ENCODE data around the gene NTPCR. TPM values are rescaled to one million over a fixed set of nuclear protein-coding genes. Genes with fewer than 3 reads are reported as not detected.

Gene NTPCR
- polyA plus RNA-seq, 3 donors, result 30.7 to 40.5 (median 39.3) TPM

DNA sequence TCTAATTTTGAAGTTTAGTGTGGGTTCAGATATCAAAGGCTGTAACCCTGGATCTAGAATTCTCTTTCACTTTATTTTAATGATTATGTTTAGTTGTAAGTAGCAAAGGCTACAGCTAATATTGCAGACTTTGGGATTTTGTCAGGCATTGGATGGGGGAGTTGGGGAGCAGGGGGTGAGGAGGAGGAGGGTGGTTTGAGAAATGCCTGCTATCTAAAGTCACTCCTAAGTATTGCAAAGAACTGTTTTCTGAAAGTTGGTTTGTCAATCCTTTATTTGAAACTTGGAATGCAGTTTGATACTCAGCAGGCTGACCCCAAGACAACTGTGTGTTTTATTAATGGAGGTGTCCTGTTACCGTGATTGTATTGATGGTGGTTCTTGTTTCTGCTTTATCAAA lies 1.2 kb downstream of the NTPCR start:
- no peak overlapping the region for H3K27ac ChIP-seq (ENCODE audit: low read depth, low read length)

DNA sequence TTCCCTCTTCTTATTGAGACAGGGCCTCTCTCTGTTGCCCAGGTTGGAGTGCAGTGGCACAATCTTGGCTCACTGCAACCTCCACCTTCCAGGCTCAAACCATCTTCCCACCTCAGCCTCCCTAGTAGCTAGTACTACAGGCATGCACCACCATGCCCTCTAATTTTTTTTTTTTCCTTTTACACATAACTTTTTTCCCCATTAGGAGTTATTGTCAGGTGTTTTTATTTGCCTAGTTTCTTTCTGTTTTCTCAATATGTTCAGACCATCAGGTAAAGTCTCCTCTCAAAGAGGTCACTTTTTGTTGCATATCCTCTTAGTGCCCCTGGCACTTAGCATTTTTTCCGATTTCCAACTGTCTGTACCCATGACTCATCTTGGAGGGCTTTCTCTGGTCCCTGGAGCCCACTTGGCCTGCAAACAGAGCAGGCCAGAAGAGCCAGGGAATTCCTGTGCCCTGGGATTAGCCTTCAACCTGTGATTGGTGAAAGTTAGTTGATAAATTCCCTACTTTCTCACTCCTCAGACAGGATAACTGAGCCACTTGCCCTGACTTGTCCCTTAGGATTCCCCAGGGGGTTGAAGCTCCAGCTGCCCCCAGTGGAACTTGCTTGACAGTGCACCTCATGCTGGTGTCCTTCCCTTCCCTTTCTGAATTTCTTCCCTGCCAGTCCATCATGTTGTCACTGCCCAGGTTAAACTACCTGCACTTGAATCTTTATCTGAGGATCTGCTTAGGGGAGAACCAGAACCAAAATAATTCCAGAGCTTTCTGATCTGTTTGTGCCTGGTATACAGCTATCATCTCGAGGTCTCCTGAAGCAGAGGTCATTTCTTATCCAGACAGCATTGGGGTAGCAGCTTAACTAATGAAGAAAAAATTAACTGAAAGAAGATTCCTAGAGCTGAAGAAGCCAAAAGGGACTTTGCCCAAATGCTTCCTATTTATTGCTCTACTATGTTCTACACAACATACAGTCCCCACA lies 2.4 kb downstream of the NTPCR start:
- no peak overlapping the region for H3K27ac ChIP-seq (ENCODE audit: low read depth, low read length)
- 77 to 93% (median 86%) methylated on average over 2 of the region's 2 CpGs for WGBS, 3 donors

More for the DNA sequence above, 1.2 kb downstream of the NTPCR start:
- WGBS, 3 donors, result 36 to 71% (median 50%) methylated on average over 1 of the region's 1 CpG

DNA sequence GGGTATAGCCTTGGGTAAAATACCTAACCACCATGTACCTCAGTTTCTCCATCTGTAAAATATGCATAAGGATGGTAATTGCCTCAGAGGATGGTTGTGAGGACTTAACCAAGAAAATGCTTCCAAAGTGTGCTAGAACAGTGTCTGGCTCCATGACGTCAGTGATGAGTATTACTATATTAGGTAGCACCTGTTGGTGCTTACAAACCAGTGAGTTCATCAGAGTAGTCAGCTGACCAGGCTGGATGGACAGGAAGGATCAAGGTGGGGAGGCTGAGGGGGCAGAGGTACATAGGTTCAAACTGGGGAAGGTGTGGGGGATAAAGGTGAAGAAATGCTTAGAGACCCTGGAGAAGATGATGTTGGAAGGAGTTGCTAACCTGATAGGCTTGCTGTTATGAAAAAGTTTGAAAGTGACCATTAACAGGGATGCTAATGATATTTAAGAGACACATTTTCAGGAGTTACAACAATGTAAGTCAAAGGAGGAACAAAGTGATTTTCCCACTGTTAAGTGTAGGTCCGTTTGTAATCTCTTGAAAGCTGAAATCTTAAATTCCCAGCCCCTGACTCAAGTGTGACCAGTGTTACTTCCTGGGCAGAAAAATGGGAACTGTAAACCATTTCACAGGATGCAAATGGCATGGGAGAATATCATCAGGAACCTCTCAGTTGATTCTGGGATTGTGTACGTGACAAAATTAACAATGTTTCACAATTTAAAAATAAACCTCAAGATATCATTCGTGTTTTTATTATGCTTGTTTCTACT lies 4.4 kb downstream of the NTPCR start:
- no peak overlapping the region for H3K27ac ChIP-seq (ENCODE audit: low read depth, low read length)
- 82 to 92% (median 89%) methylated on average over 4 of the region's 4 CpGs for WGBS, 3 donors

DNA sequence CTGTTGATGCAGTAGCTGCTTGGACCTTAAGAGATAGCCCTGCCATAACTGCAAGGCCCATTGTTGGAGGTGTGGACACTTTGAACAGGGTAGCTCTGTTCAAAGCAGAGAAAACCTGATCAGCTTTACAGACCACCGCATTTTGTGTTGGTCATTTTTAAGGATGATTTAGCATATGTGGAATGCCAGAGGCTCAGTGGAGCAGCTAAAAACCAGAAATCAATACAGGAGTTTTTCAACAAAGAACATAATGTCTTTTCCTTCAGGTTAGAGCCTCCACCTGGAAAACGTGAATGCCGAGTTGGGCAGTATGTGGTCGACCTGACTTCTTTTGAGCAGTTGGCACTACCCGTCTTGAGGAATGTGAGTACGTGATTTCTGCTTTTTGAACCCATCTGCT lies 5.7 kb downstream of the NTPCR start:
- no peak overlapping the region for H3K27ac ChIP-seq (ENCODE audit: low read depth, low read length)
- 89 to 100% (median 95%) methylated on average over 6 of the region's 6 CpGs for whole genome bisulfite sequencing, 3 donors

DNA sequence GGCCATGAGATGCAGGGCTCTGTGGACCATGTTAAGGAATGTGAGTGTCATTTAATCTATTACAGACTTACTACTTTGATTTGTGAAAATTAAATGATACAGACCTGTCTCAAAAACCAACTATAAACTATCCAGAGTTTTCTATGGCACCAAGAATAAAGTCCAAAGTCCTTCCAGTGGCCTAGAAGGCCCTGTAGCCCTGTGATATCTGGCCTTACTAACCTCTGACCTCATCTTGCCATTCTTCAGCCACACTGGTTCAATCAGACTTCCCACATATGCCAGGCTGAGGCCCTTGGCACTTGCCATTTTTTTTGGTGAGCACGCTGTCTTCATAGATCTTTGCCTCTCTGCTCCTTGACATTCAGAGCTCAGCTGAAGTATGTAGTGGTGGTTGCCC lies 7.7 kb downstream of the NTPCR start:
- no peak overlapping the region for H3K27ac ChIP-seq (ENCODE audit: low read depth, low read length)
- 95 to 98% (median 95%) methylated on average over 1 of the region's 1 CpG for WGBS, 3 donors

DNA sequence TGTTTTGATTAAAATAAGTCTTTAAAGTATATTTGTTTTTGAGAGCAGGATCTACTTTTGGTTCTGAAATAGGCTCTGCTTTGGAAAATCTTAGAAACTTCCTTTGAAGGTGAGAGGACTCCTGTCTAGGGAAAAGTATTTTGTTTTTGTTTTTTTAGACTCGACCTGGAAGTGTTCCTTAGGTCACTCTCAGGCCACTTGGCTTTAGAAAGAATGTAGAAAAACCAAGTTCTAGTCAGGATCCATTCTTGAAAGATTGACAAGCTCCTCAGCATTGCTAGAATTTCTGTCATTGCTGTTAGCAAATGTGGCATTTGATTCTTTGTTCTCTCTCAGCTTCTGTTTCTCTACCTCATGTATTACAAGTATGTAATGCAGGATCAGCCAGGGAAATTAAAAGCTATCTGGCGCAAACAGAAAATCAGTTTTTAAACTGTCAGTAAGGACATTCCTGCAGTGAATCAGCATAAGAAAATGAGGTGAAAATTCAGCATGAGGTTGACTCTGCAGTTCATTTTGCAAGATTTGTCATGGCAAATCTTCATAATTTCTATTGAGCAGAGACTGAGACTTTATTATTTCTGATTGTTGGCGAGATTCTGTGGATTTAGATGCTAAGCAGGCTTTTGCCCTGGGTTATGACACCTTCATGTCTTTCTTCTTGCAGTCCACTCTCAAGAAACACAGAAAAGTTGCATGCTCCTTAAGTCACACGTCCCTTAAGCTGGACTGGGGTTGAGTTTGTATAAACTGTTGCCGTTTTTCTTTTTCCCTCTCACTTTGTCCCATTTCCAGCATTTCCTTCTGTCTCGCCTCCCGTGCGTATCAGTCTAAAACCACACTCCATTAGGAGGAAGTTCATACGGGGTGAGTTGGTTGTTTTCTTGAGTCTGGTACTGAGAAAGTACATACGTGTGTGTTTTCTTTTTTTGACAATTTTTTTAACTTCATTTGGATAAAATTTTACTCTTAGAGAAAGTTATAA lies 12.6 kb downstream of the NTPCR start:
- no peak overlapping the region for H3K27ac ChIP-seq (ENCODE audit: low read depth, low read length)
- WGBS, 3 donors, result 17 to 41% (median 21%) methylated on average over 10 of the region's 10 CpGs

DNA sequence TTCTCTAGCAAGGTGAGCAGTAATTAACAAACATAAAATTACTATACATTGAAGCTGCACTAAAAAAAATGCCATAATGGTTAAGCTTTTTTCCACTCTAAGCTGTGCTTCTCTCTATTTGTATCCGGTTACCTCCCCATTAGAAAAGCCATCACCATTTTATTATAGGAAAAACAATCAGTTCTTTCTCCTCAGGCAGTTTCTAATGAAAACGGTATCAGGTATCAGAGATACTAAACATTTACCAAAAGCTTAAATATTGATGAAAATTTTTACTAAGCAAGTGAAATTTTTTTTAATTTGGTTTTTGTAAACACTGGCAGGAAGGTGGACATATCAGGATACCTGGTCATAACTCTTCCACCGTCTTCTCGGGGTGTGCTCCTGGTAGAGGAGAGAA lies 14.2 kb downstream of the NTPCR start:
- no peak overlapping the region for H3K27ac ChIP-seq (ENCODE audit: low read depth, low read length)
- 90 to 96% (median 95%) methylated on average over 4 of the region's 4 CpGs for WGBS, 3 donors

DNA sequence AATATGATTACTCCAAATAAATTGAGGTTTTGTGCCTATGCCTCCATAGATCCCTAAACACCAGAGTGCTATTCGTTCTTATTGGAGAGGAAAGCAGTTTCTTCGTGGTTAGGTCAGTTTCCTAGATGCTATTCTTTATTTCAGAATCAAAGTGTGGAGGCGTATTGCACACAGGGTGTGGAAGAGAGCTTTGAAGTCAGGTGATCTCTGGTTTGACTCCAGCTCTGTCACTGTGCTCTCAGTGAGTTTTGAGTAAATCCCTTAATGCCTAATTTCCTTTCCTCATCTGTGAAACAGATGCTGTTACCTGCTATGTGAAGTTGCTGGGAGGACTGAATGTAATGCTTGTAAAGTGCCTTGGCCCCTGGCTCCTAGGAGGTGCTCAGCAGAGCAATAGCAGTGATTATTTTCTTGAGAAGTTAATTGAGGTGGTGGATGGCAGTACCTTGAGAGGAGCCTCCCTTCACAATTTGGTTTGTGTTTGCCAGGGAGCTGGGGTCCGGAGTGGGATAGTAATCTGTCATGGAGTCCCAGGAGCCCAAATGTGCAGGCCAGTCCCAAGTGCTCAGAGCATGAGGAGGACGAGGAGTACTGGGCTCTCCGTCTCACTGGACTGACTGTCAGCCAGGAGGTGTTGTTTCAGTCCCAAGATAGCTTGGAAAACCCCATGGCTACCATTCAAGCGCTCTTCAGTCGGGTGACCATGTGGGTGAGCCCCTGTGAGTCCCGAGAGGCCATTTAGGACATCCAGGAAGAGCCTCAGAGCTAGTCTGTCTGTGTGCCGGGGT lies 14.9 kb downstream of the NTPCR start:
- 78 to 93% (median 80%) methylated on average over 10 of the region's 10 CpGs for WGBS, 3 donors
- H3K27ac ChIP-seq (ENCODE audit: low read depth, low read length), result no peak overlapping the region

DNA sequence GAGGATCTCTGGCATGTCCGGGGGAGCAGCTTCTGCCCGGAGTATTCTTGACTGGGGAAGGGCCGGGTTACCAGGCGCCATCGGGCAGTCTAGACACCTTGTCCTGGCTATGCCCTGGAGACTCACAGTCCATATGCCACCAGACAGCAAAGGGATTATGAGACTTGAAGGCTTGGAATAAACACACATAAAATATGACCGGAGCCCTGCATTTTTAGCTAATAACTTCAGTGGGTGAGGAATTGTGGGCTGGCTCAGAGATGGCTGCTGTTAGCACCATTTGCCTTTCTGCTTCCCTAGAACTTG lies 15.5 kb downstream of the NTPCR start:
- WGBS, 3 donors, result 82 to 94% (median 84%) methylated on average over 6 of the region's 6 CpGs
- H3K27ac ChIP-seq (ENCODE audit: low read depth, low read length), result no peak overlapping the region

DNA sequence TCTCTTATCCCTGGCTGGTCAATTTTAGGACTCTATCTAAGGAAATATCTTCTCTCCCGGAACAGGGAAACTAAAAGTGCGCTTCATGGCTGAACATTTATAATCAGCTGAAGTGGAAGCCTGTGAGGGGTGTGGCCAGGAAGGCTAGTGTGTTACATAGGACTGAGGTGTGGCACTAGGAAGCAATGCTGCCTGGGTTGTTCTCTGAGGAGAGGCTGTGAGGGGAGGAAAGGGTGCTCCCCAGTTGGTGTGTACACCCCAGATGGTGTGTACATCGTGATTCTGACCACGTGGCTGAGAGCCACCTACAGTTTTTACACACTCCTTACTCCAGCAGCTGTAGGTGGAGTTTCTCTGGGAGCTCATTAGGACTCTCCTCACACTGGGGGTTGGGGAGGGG lies 16.3 kb downstream of the NTPCR start:
- WGBS, 3 donors, result 51 to 61% (median 56%) methylated on average over 4 of the region's 4 CpGs
- no peak overlapping the region for H3K27ac ChIP-seq (ENCODE audit: low read depth, low read length)

DNA sequence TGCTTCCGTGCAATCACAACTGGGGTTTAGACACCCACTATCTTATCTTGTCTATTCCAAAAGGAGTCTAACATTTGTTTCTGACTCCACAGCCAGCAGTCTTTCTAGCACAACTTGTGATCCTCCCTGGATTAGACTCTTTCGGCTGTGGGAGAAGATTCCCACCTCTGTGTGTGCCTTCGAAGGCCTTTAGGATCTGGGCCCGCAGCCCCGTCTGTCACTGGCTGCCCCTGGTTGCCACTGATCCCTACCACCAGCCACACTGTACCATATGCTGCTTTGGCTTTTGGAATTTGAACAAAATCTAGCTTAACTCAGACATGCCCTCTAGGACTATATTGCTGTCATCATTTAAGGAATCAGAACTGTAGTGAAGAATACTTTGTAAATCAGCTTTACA lies 18.0 kb downstream of the NTPCR start:
- 81 to 98% (median 96%) methylated on average over 5 of the region's 5 CpGs for WGBS, 3 donors
- H3K27ac ChIP-seq (ENCODE audit: low read depth, low read length), result no peak overlapping the region

DNA sequence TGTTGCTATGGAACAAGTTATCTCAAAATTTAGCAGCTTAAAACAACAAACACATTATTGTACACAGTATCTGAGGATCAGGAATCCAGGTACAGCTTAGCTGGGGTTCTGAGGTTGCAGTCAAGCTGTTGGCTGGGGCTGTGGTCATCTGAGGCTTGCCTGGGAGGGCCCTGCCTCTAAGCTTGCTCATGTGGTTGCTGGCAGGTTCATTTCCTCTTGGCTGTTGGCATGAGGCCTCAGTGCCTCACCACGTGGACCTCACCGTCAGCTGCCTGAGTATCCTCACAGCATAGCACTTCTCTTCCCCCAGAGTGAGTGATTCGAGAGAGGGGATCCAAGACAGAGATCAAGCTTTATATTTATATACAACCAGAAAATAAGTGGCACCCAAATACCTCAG lies 18.6 kb downstream of the NTPCR start:
- no peak overlapping the region for H3K27ac ChIP-seq (ENCODE audit: low read depth, low read length)
- WGBS, 3 donors, result 30 to 68% (median 44%) methylated on average over 3 of the region's 3 CpGs

DNA sequence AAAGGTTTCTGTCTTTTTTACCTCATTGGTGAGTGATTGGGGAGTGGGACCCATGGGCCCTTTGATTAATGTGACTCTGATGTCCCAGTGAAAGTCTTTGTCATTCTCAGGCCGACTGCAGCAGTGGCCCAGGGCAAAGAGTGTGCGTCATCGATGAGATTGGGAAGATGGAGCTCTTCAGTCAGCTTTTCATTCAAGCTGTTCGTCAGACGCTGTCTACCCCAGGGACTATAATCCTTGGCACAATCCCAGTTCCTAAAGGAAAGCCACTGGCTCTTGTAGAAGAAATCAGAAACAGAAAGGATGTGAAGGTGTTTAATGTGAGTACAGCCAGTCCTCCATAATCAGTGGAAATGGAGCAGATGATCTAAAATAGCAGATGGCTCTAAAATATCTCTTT lies 19.4 kb downstream of the NTPCR start:
- 72 to 84% (median 75%) methylated on average over 5 of the region's 5 CpGs for WGBS, 3 donors
- no peak overlapping the region for H3K27ac ChIP-seq (ENCODE audit: low read depth, low read length)

DNA sequence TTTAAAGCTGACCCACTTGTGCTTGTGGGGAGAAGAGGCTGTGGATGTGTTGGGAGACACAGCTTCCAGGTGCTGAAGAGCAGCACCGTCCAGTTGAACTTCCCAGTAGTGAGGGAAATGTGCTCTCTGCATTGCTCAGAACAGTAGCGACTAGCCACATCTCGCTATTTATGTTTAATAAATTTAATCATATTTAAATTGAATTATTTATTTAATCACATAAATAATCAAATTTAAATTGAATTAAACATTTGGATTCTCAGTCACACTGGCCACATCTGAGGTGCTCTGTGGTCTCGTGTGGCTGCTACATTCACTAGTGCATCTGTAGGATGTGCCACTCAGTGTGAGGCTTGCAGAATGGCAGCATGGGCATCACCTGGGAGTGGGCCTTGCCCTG lies 20.1 kb downstream of the NTPCR start:
- no peak overlapping the region for H3K27ac ChIP-seq (ENCODE audit: low read depth, low read length)
- WGBS, 3 donors, result 72 to 90% (median 89%) methylated on average over 4 of the region's 4 CpGs

DNA sequence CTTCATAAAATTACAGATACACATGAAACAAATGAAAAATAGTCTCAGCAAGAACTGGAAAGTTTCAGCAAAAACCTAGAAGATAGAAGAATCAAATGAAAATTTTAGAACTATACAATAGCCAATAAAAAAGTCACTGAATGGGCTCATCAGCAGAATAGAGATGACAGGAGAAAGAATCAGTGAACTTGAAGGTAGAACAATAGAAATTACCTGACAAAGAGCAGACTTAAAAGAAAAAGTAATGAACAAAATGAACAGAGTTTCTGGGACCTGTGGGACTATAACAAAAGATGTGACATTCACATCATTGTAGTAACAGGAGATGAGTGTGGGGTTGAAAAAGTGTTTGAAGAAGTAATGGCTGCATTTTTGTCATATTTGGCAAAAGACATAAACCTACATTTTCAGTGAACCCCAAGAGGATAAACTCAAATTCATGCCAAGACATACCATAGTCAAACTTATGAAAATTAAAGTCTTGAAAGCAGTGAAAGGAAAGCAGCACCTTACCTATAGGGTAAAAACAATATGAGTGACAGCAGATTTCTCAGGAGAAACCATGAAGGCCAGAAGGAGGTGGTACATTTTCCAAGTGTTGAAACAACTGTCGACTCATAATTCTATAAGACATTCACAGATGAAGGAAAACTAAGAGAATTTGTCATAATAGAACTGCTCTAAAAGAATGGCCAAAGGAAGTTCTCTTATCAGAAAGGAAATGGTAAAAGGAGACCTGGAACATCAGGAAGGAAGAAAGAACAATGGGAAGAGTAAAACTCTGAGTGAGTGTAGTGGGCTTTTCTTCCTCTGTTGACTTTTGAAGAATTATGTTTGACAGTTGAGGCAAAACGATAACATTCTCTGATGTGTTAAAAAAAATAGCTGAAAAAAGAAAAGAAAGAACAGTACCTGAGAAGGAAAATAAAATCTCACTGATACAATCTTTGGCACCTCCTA lies 23.5 kb downstream of the NTPCR start:
- no peak overlapping the region for H3K27ac ChIP-seq (ENCODE audit: low read depth, low read length)
- 81 to 93% (median 82%) methylated on average over 2 of the region's 2 CpGs for WGBS, 3 donors

DNA sequence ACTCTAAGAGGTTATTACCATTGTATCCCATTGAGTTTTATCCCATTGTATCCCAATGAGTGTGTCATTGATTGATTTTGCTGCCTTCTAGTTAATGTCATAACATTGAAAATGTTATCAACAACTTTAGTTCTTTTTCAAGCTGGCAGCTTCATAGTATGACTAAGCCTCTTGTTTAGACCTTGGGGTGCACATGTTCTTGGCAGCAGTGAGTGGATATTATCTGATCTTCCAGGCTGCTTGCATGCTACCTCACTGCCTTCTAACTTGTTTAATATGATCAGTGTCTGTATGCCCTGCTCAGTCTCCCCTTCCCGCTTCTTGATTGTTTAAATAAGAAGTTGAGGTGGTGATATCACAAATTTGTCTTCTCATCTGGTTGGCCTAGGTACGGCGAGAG lies 24.6 kb downstream of the NTPCR start:
- WGBS, 3 donors, result 71 to 94% (median 89%) methylated on average over 3 of the region's 3 CpGs

More for the DNA sequence above, 24.6 kb downstream of the NTPCR start:
- no peak overlapping the region for H3K27ac ChIP-seq (ENCODE audit: low read depth, low read length)

Measured in adipose tissue (tissue), 3 donors.